COLO829 (cell line): ENCODE results near the gene RPS24.
"Not testable (repeated sequence)": the region's sequence is repeated elsewhere in the genome, so short reads cannot be mapped to it uniquely, and the experiment has no call there.

Experiments
- DNase-seq: peaks from one replicate; pipeline ENCODE4 v3.0.0; 2012; ENCODE audit warnings: low spot score

The RPS24 gene

DNA sequence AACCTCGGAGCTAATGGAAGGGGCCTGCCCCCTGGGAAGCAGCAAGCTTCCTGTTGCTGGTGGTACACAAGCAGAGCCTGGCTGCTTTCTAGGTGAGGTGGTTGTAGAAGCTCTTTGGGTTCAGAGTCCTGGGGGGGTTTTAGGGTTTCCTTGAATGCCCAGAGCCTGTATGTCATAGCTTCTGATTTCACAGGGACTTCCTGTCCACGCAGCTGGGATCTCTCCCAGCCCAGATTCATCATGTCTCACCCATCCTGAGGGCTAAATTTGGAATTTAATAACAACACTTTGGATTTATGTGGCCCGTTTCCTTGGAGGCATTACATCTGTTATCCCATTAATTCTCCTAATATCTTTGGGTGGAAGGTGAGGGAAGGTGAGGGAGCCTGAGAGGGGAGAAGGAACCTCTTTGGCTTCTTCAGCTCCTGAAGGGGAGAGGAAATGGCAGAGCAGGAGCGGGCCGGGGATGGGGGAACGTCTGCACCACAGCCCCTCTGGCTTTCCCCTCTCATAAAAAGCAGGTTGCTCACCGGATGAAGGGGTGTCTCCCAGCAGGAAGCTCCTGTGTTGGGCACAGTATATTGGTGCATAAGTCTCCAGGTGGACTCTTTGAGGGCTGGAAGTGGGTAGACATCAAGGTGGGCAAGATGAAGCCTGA, 19.7 kb downstream of the RPS24 start:
- no peak for DNase-seq

DNA sequence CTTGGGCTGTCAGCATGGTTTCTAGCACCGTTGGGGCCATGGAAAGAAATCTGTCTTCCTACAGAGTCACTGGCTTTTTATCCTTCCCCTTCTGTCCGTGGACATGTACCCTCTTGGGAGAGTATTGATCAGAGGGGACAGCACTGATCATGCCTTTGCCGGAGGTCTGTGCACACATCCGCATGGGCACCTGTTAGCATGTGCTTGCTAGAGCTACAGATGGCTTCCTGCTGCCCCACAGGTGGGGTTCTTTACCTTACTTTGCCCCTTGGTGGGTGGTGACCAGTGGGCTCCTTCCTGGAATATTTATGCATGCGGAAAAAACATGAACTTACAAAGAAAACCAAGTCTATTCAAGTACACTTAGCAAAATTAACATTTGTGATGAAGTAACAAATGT, 24.9 kb downstream of the RPS24 start:
- no peak for DNase-seq

GRCh38 chr10:78059906-78060702, 26.4 kb downstream of the RPS24 start:
- no peak for DNase-seq

DNA sequence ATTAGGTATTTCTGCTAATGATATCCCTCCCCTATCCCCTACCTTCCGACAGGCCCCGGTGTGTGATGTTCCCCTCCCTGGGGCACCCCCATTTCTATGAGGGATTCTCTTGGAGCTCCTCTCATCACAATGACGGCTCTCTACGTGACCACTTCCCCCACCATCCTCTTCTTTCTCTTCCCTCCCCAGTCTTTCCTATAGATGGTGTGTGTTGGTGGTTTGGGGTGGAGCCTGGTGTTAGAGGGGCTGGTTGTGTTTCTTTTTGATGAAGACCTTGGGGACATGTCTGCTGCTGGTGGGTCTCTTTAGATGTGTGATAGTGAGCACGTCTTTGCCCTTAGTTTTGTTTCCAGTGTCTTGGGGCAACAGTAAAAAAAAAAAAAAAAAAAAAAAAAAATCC, 28.6 kb downstream of the RPS24 start:
- no peak for DNase-seq

DNA sequence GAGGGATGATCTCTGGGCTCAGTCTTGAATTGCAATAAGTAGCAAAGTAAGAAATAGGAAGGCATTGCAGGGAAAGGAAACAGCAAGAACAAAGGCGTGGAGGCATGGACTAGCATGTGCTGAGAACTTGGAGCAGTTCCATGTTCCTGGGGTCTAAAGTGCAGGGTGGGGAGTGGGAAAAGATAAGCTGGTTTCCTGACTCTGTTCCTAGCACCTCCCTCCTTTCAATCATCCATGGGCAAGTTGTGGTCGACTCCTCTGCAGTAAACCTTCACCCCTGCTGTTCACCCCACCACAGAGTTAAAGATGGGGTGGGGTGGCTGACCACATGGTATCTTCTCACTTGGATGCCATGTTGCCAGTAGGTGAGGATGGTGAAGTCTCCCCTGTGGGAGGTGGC, 29.6 kb downstream of the RPS24 start:
- no peak for DNase-seq

- DNase-seq, result not testable (repeated sequence)
Measured at GRCh38 chr10:78064919-78065318, 31.3 kb downstream of the RPS24 start.

GRCh38 chr10:78065611-78066010, 31.9 kb downstream of the RPS24 start:
- no peak for DNase-seq

GRCh38 chr10:78066012-78066411, 32.3 kb downstream of the RPS24 start:
- no peak for DNase-seq

GRCh38 chr10:78066728-78067430, 33.2 kb downstream of the RPS24 start:
- no peak for DNase-seq

DNA sequence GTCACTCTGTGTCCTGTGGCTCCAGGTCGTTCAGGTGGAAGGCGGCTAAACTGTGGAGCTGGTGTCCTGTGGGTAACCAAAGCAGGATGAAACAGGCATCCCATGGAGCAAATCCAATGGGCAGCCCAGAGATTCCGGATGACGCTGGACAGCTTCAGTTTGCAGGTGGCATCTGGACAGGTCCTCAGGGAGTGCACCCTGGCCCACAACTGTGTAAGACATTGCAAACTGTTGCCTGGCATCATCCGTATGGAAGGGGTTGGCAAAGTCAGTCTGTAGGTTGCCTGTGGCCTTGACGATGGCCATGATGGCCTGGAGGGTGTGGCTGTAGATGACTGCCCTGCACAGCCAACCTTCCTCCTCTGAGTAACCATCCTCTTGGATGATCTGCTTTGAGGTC, 35.5 kb downstream of the RPS24 start:
- no peak for DNase-seq

DNA sequence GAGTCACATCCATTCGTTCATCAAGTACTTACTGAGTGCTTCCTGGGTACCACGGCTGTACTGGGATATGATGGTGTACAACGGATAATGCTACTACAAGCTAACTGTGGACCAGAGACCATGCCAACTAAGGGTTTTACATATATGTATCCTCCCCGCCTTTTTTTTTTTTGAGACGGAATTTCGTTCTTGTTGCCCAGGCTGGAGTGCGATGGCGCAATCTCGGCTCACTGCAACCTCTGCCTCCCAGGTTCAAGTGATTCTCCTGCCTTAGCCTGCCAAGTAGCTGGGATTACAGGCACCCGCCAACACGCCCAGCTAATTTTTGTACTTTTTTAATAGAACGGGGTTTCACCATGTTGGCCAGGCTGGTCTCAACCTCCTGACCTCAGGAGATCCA, 36.4 kb downstream of the RPS24 start:
- not testable (repeated sequence) for DNase-seq

- no peak for DNase-seq
Measured at GRCh38 chr10:78070726-78071125, 37.1 kb downstream of the RPS24 start.

DNA sequence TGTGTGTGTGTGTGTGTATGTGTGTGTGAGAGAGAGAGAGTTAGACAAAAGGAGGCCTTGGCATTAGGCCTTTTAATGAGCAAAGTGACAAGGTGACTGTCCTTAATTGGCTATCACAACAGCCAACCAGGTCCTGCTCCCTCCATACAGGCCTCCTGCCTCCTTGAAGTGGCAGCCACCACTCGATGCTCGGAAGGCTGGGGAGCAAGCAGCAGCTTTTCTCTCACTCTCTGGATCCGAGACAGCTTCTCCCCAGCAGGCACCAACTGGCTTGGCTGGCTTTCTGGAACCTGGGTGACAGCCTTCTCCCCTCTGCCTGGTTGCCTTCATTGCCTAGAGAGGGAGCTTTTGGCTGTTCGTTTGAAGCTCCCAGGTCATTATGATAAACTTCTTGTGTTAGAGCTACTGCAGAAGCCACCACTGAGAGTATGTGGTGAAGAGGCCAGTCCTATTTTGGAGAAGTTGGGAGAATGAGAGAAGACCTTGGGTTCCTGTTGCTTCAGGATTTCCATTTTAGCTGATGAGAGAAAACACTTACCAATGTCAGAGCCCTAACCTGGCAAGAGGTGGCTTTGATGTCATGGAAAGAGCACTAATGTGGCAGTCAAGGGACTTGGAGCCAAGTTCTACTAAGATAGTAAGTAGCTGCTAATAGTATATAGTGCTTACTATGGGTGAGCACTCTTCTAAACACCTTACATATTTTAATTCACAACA, 37.6 kb downstream of the RPS24 start:
- no peak for DNase-seq

GRCh38 chr10:78071857-78072179, 38.2 kb downstream of the RPS24 start:
- DNase-seq, result no peak

- DNase-seq, result no peak
Measured at GRCh38 chr10:78072504-78072903, 38.8 kb downstream of the RPS24 start.

DNA sequence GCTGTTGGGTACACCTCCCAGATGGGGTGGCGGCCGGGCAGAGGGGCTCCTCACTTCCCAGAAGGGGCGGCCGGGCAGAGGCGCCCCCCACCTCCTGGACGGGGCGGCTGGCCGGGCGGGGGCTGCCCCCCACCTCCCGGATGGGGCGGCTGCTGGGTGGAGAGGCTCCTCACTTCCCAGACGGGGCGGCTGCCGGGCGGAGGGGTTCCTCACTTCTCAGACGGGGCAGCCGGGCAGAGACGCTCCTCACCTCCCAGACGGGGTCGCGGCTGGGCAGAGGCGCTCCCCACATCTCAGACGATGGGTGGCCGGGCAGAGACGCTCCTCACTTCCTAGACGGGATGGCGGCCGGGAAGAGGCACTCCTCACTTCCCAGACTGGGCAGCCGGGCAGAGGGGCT, 42.1 kb downstream of the RPS24 start:
- not testable (repeated sequence) for DNase-seq

DNA sequence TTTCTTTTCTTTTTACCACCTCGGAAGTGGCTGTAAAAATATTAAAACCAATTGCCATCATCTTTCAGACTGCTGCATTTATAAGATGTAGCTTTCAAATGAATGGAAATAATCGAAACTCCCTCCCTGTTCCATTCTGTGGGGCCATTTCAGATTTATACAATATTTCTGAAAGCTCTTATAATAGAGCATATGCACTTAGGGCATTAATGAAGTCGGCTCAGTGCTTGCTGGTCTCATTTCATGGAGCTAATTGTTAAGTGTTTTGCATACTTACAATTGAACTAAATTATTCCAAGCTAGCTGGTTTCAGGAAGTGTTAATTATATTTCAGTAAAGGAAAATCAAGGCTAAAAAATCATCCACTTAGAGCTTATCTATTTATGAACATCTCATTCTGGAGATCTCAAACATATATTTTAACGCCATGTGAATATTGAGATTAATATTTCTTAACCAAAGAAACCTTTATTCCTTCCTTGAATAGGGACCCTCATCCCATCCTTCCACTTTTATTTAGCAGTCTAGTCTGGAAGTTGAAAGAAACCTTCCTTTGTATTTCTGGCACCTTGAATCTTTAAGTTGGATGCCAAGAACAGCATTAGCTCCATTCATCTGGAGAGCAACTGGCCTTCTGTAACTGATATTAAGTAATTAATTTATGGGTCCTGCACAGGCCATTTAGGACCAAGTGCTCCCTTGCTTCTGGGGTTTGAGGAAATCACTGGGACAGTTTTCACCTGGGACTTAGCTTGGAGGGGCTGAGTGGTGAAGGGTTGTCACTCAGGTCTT, 45.1 kb downstream of the RPS24 start:
- no peak for DNase-seq

- no peak for DNase-seq
Measured at GRCh38 chr10:78079411-78079810, 45.7 kb downstream of the RPS24 start.

- DNase-seq, result no peak
Measured at GRCh38 chr10:78081292-78081691, 47.6 kb downstream of the RPS24 start.

DNA sequence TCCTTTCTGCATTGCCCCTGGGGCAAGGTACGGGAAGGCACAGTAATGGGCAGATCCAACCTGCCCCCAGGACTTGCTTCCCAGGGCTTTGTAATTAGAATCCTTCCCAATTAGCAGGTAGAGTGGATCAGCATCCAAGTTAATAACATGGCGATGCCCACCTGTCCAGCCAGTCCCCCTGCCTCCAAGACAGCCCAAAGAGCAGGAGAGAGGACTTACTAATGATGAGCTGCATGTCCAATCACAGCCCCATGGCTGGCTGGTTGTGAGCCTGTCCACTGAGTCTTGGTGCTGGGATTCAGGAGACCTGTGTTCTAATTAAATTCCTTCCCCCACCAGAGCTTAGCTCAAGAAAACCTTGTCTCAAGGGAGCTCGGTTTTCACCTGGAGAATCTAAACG, 49.0 kb downstream of the RPS24 start:
- no peak for DNase-seq
